Activated CD4-positive, alpha-beta T cell treated with anti-CD3 and anti-CD28 coated beads for 48 hours (primary cell): ENCODE data around the gene FAM117A.

ENCODE experiments used
- DNase-seq: peaks from one replicate; pipeline ENCODE4 v3.0.0-alpha.2; 2020

FAM117A gene

GRCh38 chr17:49763735-49764558 lies at the start of gene FAM117A:
FAM117A (minus strand) TSS chr17:49764131; CDS start chr17:49764087, 44 bp downstream.
- DNase-seq: peak; percentile 97

- no peak for DNase-seq
Observed at GRCh38 chr17:49809056-49809455, 45.1 kb upstream of the FAM117A start.

GRCh38 chr17:49798738-49799137 lies 34.8 kb upstream of the FAM117A start:
- no peak for DNase-seq

GRCh38 chr17:49798182-49798581 lies 34.3 kb upstream of the FAM117A start:
- peak; percentile 12 for DNase-seq

- no peak for DNase-seq
Observed at GRCh38 chr17:49795372-49795771, 31.4 kb upstream of the FAM117A start.

- no peak for DNase-seq
Observed at GRCh38 chr17:49793309-49793708, 29.4 kb upstream of the FAM117A start.

GRCh38 chr17:49789243-49789578 lies 25.3 kb upstream of the FAM117A start:
- DNase-seq: no peak

- peak; percentile 99 for DNase-seq
Observed at GRCh38 chr17:49788478-49789242, 24.7 kb upstream of the FAM117A start, which contains the start of gene KAT7. KAT7 (plus strand) TSS chr17:49788681; CDS start chr17:49788835, 154 bp downstream.

- peak; percentile 15 for DNase-seq
Observed at GRCh38 chr17:49787884-49788477, 24.1 kb upstream of the FAM117A start.

- no peak for DNase-seq
Observed at GRCh38 chr17:49784636-49785035, 20.7 kb upstream of the FAM117A start.

- no peak for DNase-seq
Observed at GRCh38 chr17:49783791-49784190, 19.9 kb upstream of the FAM117A start.

GRCh38 chr17:49783071-49783715 lies 19.3 kb upstream of the FAM117A start:
- no peak for DNase-seq

- DNase-seq: no peak
Observed at GRCh38 chr17:49779739-49780231, 15.9 kb upstream of the FAM117A start.

GRCh38 chr17:49779156-49779738 lies 15.3 kb upstream of the FAM117A start:
- no peak for DNase-seq

- no peak for DNase-seq
Observed at GRCh38 chr17:49777563-49777962, 13.6 kb upstream of the FAM117A start.

- no peak for DNase-seq
Observed at GRCh38 chr17:49776551-49777300, 12.8 kb upstream of the FAM117A start.

GRCh38 chr17:49775546-49776260 lies 11.8 kb upstream of the FAM117A start:
- no peak for DNase-seq

- DNase-seq: no peak
Observed at GRCh38 chr17:49766918-49767530, 3.1 kb upstream of the FAM117A start.

- no peak for DNase-seq
Observed at GRCh38 chr17:49764559-49765180, 739 bp upstream of the FAM117A start.
